DMS 273 treated with DMSO at 0.1 percent for 48 hours (cell line): ENCODE results near the gene EFHC1.

Experiments
- DNase-seq: peaks from one replicate; lab custom pipeline; 2025; lab: John Stamatoyannopoulos, UW

EFHC1 gene

GRCh38 chr6:52518279-52518945, 98.3 kb downstream of the EFHC1 start:
- no peak for DNase-seq

GRCh38 chr6:52519618-52520017, 99.5 kb downstream of the EFHC1 start:
- no peak for DNase-seq

- DNase-seq = no peak
Measured at GRCh38 chr6:52522151-52522626, 102.0 kb downstream of the EFHC1 start.

- DNase-seq = no peak
Measured at GRCh38 chr6:52522655-52523054, 102.5 kb downstream of the EFHC1 start.

- DNase-seq = no peak
Measured at GRCh38 chr6:52523378-52524142, 103.4 kb downstream of the EFHC1 start.

- DNase-seq = no peak
Measured at GRCh38 chr6:52524918-52525317, 104.8 kb downstream of the EFHC1 start.

GRCh38 chr6:52526634-52527033, 106.5 kb downstream of the EFHC1 start:
- DNase-seq = no peak

- DNase-seq = no peak
Measured at GRCh38 chr6:52527436-52527835, 107.3 kb downstream of the EFHC1 start.

GRCh38 chr6:52529311-52529710, 109.2 kb downstream of the EFHC1 start:
- DNase-seq = no peak

GRCh38 chr6:52530351-52530750, 110.2 kb downstream of the EFHC1 start:
- DNase-seq = no peak

GRCh38 chr6:52531396-52531795, 111.3 kb downstream of the EFHC1 start:
- no peak for DNase-seq

- DNase-seq = no peak
Measured at GRCh38 chr6:52531834-52532233, 111.7 kb downstream of the EFHC1 start.

- DNase-seq = no peak
Measured at GRCh38 chr6:52532457-52532856, 112.3 kb downstream of the EFHC1 start.

GRCh38 chr6:52533491-52533890, 113.3 kb downstream of the EFHC1 start:
- no peak for DNase-seq

- DNase-seq = no peak
Measured at GRCh38 chr6:52534363-52534762, 114.2 kb downstream of the EFHC1 start.

GRCh38 chr6:52534966-52535390, 114.8 kb downstream of the EFHC1 start:
- no peak for DNase-seq

GRCh38 chr6:52535711-52536423, 115.7 kb downstream of the EFHC1 start:
- DNase-seq = no peak

GRCh38 chr6:52536424-52536916, 116.3 kb downstream of the EFHC1 start:
- DNase-seq = no peak

- DNase-seq = no peak
Measured at GRCh38 chr6:52537001-52537753, 117.0 kb downstream of the EFHC1 start.

GRCh38 chr6:52538252-52538900, 118.2 kb downstream of the EFHC1 start:
- no peak for DNase-seq

- no peak for DNase-seq
Measured at GRCh38 chr6:52538901-52539354, 118.8 kb downstream of the EFHC1 start.
